GM19023 (cell line): ENCODE measurements around the gene DISP3.

Source experiments
- ATAC-seq: cut with Tn5 transposase; IDR thresholded peaks from one replicate; pipeline ENCODE4 v1.9.1; 2021; ENCODE audit warnings: mild to moderate bottlenecking, moderate library complexity; ENCODE audit not compliant: unreplicated experiment

DISP3 gene

GRCh38 chr1:11483581-11484320, 4.8 kb downstream of the DISP3 start:
- no peak for ATAC-seq

DNA sequence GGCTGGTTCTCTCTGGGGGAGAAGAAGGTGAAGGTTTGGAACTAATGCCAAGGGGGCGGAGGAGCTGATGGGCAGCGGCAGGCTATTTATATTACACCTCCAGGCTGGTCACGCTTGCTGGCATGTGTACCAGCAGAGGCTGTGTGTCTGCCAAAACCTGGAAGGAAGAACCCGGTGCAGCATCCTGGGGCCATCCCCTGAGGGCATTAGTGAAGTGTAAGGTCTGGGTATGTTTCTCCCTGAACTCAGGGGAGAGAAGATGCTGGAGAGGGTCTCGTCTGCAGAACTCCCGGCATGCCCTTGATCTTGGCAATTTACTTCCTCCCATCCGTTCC, 5.3 kb downstream of the DISP3 start:
- no peak for ATAC-seq

GRCh38 chr1:11485191-11485590, 6.2 kb downstream of the DISP3 start:
- ATAC-seq = no peak

GRCh38 chr1:11486231-11487009, 7.5 kb downstream of the DISP3 start:
- no peak for ATAC-seq

DNA sequence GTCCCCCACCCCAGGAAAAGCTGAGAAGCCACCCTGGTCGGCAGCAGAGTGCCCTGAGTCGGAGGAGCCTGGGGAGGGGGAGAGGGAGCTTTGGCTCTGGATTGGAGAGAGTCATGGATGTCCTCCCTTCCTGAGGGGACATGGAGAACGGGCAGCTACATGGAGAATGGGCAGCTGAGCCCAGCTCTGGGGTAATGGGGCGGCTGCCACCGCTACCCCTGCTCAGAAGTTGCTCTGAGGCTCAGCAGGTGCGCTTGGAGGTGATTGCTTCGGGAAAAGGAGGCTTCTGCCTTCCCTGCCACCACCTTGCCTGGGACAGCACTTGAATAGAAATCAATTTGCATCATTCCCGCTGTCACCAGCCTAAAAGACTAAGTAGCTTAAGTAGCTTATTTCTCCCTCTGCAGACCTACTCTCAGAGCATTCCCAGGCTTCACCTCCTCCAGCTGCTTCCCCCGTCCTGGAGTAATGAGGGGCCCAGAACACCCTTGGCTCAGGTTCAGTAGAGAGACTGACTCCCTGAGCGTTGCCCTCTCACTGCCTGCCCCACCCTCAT, 8.3 kb downstream of the DISP3 start:
- ATAC-seq = no peak

- ATAC-seq = no peak
Measured at GRCh38 chr1:11488201-11488770, 9.3 kb downstream of the DISP3 start.

DNA sequence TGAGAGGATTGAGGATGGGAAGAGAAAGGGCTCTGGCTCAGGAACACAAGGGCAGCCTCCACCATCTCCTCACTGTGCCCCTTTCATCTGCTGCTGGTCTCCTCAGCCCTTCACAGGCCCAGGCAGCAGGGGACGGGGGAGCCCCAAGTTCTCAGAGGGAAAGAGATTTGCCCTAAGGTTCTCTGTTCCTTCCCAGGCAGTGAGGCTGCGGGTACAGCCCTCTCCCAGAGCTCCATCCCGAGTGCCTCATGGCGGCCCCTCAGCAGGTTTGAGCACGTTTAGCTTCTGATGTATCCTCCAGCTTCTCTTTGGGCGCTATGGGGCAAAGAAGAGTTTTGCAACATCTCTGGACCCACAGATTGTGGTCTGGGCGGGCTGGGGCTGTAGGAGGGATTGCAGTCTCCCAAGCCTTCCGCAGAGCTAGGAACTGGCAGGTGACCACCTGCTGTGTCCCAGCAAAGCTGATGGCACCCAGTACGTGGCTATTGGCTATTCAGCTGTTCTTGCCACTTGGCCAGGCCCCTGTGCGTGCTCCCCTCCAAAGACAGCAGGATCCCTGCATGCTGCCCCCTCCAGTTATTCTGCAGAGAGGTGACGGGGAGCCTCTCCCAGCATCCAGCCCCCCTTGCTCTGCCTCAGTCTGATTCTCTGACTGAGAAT, 10.1 kb downstream of the DISP3 start:
- no peak for ATAC-seq

DNA sequence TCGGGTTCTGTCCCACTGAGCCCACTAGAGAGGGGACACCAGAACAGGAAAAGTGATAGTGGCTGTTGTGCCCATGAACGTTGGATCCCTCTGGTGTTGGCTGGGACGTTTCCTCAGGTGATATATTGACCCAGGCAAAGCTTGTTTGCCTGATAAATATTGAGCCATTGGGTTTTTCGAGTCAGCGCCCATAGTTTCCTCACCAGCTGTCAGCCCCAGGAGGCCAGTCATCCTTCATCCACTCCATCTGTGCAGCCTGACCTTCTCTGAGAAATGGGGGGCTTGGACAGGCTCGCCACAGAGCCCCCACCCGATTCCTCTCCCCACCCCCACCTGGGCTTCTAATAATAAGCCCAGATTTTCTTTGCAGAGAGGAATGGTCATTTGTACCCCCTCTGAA, 13.3 kb downstream of the DISP3 start:
- no peak for ATAC-seq

DNA sequence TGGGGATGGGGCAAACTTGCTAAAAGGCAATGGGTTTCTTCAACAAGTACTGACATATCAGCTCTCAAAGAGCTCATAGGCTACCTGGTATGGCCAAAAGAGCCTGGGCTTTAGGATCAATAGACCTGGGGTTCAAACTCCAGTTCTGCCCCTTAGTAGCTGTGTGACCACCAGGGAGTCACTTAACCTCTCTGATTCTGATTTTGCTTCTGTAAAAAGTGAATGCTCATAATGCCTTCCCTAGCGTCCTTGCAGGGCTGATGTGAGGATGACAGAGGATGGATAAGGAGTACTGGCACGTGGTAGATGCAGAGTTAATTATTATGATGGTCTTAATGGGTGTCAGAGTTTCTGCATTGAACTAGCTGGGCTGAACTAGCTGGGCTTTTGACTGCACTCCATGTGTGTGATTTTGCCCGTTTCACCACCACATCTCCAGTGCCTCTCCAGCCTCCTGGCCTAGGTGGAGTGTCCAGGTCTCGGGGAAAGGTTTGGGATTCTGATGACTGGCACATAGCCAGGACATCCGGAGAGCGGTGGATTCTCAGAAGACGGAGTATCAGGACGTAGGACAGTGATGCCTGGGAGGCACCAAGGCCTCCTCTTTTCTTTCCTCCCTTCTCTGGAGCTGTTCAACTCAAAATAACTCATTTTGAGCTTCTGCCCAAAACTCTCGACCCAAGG, 15.2 kb downstream of the DISP3 start:
- ATAC-seq = no peak

GRCh38 chr1:11494771-11495170, 15.8 kb downstream of the DISP3 start:
- ATAC-seq = no peak

DNA sequence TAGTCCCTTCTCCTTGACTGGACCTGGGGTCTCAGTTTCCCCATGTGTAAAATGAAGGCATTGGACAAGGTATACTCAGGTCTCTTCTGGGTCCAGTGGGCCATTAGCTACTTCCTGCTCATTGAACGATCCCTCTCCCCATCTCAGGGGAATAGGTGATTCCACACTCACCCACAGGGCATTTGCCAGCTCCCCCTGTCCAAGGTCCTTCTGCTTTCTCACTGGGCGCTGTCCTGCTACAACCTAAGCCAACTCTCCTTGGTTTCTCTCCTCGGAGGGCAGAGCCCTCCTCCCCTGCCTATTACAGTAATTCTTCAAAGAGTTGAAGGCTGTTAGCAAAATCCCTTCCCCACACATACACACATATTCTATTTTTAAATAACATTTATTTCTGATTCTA, 16.6 kb downstream of the DISP3 start:
- ATAC-seq = no peak

GRCh38 chr1:11496551-11497080, 17.7 kb downstream of the DISP3 start:
- no peak for ATAC-seq

GRCh38 chr1:11498956-11499594, 20.1 kb downstream of the DISP3 start:
- ATAC-seq = no peak

GRCh38 chr1:11499601-11500331, 20.8 kb downstream of the DISP3 start:
- ATAC-seq = no peak

DNA sequence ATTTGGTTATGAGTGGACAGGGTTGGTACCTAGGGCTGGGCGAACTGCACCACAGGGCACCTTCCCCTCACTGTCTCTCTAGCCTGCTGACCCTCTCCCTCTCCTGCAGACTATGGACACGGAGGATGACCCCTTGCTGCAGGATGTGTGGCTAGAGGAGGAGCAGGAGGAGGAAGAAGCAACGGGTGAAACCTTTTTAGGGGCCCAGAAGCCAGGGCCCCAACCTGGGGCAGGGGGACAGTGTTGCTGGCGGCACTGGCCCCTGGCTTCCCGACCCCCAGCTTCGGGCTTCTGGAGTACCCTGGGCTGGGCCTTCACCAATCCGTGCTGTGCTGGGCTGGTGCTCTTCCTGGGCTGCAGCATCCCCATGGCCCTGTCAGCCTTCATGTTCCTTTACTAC, 21.9 kb downstream of the DISP3 start:
- no peak for ATAC-seq

DNA sequence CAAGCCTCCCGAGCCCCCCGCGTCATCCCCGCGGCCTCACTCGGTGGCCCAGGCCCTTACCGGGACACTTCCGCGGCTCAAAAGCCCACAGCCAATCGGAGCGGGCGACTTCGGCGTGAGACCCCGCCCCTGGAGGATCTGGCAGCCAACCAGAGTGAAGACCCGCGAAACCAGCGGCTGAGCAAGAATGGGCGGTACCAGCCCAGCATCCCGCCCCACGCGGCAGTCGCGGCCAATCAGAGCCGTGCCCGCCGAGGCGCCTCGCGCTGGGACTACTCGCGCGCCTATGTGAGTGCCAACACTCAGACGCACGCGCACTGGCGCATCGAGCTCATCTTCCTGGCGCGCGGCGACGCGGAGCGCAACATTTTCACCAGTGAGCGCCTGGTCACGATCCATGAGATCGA, 22.5 kb downstream of the DISP3 start:
- ATAC-seq = no peak

DNA sequence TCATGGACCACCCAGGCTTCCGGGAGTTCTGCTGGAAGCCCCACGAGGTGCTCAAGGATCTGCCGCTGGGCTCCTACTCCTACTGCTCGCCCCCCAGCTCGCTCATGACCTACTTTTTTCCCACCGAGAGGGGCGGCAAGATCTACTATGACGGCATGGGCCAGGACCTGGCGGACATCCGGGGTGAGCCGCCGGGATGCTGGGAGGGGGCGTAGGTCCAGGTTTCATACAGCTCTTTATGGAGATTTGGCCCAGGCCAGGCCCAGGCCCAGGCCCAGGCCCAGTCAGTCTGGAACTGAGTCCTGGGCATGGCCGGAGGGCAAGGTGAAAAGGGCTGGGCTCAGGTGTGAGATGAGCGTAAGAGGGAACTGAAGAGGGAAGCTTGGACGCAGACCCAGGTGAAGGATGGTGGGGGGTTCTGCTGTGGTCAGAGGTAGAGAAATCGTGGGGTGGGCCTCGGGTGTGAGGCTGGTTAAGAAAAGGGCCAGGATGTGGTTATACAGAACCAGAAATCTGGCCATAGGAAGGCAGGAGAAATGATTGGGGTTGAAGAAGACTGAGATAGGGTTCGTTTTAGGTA, 23.0 kb downstream of the DISP3 start:
- no peak for ATAC-seq

GRCh38 chr1:11502516-11502915, 23.6 kb downstream of the DISP3 start:
- ATAC-seq = no peak

- no peak for ATAC-seq
Measured at GRCh38 chr1:11504599-11504998, 25.6 kb downstream of the DISP3 start.
